ENCODE measurements around the gene MRPS35.

The MRPS35 gene

GRCh38 chr12:27769142-27769673 lies 58.6 kb downstream of the MRPS35 start:
- no peak overlapping the region for H3K27ac ChIP-seq
- DNase-seq (ENCODE audit: low read depth, low spot score): no peak

GRCh38 chr12:27771481-27772327 lies 61.1 kb downstream of the MRPS35 start:
- H3K27ac ChIP-seq: peak overlapping the region; percentile 48
- DNase-seq (ENCODE audit: low read depth, low spot score): peak; percentile 20

- peak; percentile 40 for DNase-seq (ENCODE audit: low read depth, low spot score)
- H3K27ac ChIP-seq: peak overlapping the region; percentile 48
Measured at GRCh38 chr12:27772328-27773049, 61.9 kb downstream of the MRPS35 start.

- DNase-seq (ENCODE audit: low read depth, low spot score): no peak
- no peak overlapping the region for H3K27ac ChIP-seq
Measured at GRCh38 chr12:27777141-27777540, 66.5 kb downstream of the MRPS35 start.

- DNase-seq (ENCODE audit: low read depth, low spot score): no peak
- no peak overlapping the region for H3K27ac ChIP-seq
Measured at GRCh38 chr12:27778206-27778605, 67.6 kb downstream of the MRPS35 start.

GRCh38 chr12:27779416-27779919 lies 68.8 kb downstream of the MRPS35 start:
- DNase-seq (ENCODE audit: low read depth, low spot score): no peak
- H3K27ac ChIP-seq: peak overlapping the region; percentile 85

- H3K27ac ChIP-seq: peak within 1 kb of the TSS; percentile 85
- DNase-seq (ENCODE audit: low read depth, low spot score): peak; percentile 8
Measured at GRCh38 chr12:27779920-27780611, 69.4 kb downstream of the MRPS35 start, which contains the start of the genes KLHL42 and MANSC4. KLHL42 (plus strand) TSS chr12:27780233; CDS start chr12:27780331, 98 bp downstream. MANSC4 (minus strand) TSS chr12:27780236; CDS start chr12:27771276, 8,960 bp downstream.

GRCh38 chr12:27780612-27781408 lies 70.2 kb downstream of the MRPS35 start:
- DNase-seq (ENCODE audit: low read depth, low spot score): no peak
- H3K27ac ChIP-seq: peak overlapping the region; percentile 85

- peak overlapping the region; percentile 85 for H3K27ac ChIP-seq
- no peak for DNase-seq (ENCODE audit: low read depth, low spot score)
Measured at GRCh38 chr12:27781680-27782079, 71.0 kb downstream of the MRPS35 start.

- DNase-seq (ENCODE audit: low read depth, low spot score): no peak
- H3K27ac ChIP-seq: peak overlapping the region; percentile 85
Measured at GRCh38 chr12:27782481-27782880, 71.8 kb downstream of the MRPS35 start.

GRCh38 chr12:27785882-27786570 lies 75.4 kb downstream of the MRPS35 start:
- peak; percentile 67 for DNase-seq (ENCODE audit: low read depth, low spot score)
- peak overlapping the region; percentile 87 for H3K27ac ChIP-seq

- H3K27ac ChIP-seq: peak overlapping the region; percentile 87
- no peak for DNase-seq (ENCODE audit: low read depth, low spot score)
Measured at GRCh38 chr12:27787559-27787958, 76.9 kb downstream of the MRPS35 start.

GRCh38 chr12:27790179-27790578 lies 79.5 kb downstream of the MRPS35 start:
- DNase-seq (ENCODE audit: low read depth, low spot score): no peak
- peak overlapping the region; percentile 33 for H3K27ac ChIP-seq

GRCh38 chr12:27794818-27795584 lies 84.4 kb downstream of the MRPS35 start:
- DNase-seq (ENCODE audit: low read depth, low spot score): no peak
- H3K27ac ChIP-seq: no peak overlapping the region

- no peak overlapping the region for H3K27ac ChIP-seq
- no peak for DNase-seq (ENCODE audit: low read depth, low spot score)
Measured at GRCh38 chr12:27796128-27796527, 85.5 kb downstream of the MRPS35 start.

- H3K27ac ChIP-seq: no peak overlapping the region
- DNase-seq (ENCODE audit: low read depth, low spot score): no peak
Measured at GRCh38 chr12:27797301-27798025, 86.8 kb downstream of the MRPS35 start.

GRCh38 chr12:27800819-27801218 lies 90.2 kb downstream of the MRPS35 start:
- no peak overlapping the region for H3K27ac ChIP-seq
- no peak for DNase-seq (ENCODE audit: low read depth, low spot score)
